ENCODE results near the gene MAPK8IP2. TPM values are rescaled to one million over a fixed set of nuclear protein-coding genes. Genes with fewer than 3 reads are reported as not detected.

Gene MAPK8IP2
- total RNA-seq, 1 experiment from 2014 or later: 6.4 TPM

DNA sequence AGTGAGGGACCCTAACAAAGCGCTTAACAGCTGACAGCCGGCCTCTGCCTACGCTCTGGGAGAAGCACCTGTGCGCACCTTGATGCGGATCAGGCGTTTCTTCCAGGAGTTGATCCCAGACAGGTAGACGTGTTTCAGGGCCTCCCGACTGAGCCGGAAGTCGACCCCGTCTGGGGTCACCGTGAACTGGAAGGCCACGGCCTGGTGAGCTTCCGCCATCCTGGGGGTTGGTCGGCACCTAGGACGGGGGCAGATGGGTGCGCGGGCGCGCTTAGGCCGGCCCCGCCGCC is 23.0 kb upstream of the MAPK8IP2 start:
- H3K4me2 ChIP-seq (ENCODE audit: low read length): no peak overlapping the region
- no TSS peak for BruUV-seq (replicated peaks)
- peaks cover 5 to 14% of the 10 kb centered on the region in 2 experiments for H3K4me1 ChIP-seq (ENCODE audit: control insufficient read depth in 1 of 2, insufficient read depth in 2 of 2, low read length in 2 of 2)
- ChIA-PET CTCF (no interaction called here), RAD21 (ENCODE audit: low non-redundant PET in 1 of 2, low total read pairs in 2 of 2, uncharacterized antibody in 2 of 2, unreplicated experiment in 2 of 2) (no interaction called here), POLR2A (no interaction called here)
- no peak for DNase-seq (ENCODE audit: low read depth, low spot score)
- no peak overlapping the region for H2AFZ ChIP-seq (ENCODE audit: low read depth, low read length, poor library complexity, severe bottlenecking)
- no peak overlapping the region for H3K27ac ChIP-seq (ENCODE audit: low read depth, low read length)
- H3K4me3 ChIP-seq (replicated peaks in 1 of 2; ENCODE audit: low read depth in 1 of 2, low read length in 2 of 2): no peak overlapping the region
- H3K27me3 ChIP-seq (ENCODE audit: insufficient read depth, low read length): no peaks in the 10 kb centered on the region
- no peak overlapping the region for H3K9ac ChIP-seq (ENCODE audit: low read length)
- peaks cover 10% of the 10 kb centered on the region; the same call in 1 of the 2 replicates for H3K79me2 ChIP-seq (ENCODE audit: insufficient read depth, low read length)
- H3K9me3 ChIP-seq (ENCODE audit: control insufficient read depth in 1 of 2, insufficient read depth in 1 of 2, low read depth in 1 of 2, low read length in 2 of 2): no peaks in the 10 kb centered on the region
- no peaks in the 10 kb centered on the region for H3K9me2 ChIP-seq (ENCODE audit: insufficient read depth)
- TF ChIP-seq YY1 (IDR thresholded peaks at IDR 0.05; ENCODE audit: extremely low read depth, insufficient replicate concordance, low read depth, low read length): no peak
- TF ChIP-seq ZNF274 (IDR thresholded peaks at IDR 0.05; ENCODE audit: low read depth, low read length): no peak
- TF ChIP-seq, protein P1, sequence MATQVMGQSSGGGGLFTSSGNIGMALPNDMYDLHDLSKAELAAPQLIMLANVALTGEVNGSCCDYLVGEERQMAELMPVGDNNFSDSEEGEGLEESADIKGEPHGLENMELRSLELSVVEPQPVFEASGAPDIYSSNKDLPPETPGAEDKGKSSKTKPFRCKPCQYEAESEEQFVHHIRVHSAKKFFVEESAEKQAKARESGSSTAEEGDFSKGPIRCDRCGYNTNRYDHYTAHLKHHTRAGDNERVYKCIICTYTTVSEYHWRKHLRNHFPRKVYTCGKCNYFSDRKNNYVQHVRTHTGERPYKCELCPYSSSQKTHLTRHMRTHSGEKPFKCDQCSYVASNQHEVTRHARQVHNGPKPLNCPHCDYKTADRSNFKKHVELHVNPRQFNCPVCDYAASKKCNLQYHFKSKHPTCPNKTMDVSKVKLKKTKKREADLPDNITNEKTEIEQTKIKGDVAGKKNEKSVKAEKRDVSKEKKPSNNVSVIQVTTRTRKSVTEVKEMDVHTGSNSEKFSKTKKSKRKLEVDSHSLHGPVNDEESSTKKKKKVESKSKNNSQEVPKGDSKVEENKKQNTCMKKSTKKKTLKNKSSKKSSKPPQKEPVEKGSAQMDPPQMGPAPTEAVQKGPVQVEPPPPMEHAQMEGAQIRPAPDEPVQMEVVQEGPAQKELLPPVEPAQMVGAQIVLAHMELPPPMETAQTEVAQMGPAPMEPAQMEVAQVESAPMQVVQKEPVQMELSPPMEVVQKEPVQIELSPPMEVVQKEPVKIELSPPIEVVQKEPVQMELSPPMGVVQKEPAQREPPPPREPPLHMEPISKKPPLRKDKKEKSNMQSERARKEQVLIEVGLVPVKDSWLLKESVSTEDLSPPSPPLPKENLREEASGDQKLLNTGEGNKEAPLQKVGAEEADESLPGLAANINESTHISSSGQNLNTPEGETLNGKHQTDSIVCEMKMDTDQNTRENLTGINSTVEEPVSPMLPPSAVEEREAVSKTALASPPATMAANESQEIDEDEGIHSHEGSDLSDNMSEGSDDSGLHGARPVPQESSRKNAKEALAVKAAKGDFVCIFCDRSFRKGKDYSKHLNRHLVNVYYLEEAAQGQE (IDR thresholded peaks at IDR 0.05; ENCODE audit: low read depth): no peak
- TF ChIP-seq, protein P2, sequence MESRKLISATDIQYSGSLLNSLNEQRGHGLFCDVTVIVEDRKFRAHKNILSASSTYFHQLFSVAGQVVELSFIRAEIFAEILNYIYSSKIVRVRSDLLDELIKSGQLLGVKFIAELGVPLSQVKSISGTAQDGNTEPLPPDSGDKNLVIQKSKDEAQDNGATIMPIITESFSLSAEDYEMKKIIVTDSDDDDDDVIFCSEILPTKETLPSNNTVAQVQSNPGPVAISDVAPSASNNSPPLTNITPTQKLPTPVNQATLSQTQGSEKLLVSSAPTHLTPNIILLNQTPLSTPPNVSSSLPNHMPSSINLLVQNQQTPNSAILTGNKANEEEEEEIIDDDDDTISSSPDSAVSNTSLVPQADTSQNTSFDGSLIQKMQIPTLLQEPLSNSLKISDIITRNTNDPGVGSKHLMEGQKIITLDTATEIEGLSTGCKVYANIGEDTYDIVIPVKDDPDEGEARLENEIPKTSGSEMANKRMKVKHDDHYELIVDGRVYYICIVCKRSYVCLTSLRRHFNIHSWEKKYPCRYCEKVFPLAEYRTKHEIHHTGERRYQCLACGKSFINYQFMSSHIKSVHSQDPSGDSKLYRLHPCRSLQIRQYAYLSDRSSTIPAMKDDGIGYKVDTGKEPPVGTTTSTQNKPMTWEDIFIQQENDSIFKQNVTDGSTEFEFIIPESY (IDR thresholded peaks at IDR 0.05; ENCODE audit: extremely low read depth, insufficient replicate concordance, low read length): no peak
- no peak for TF ChIP-seq RAD21 (IDR thresholded peaks at IDR 0.05; ENCODE audit: low read depth)
- no peak for TF ChIP-seq CBX3 (IDR thresholded peaks at IDR 0.05; ENCODE audit: low read depth)
- TF ChIP-seq JUND (IDR thresholded peaks at IDR 0.05): no peak
- TF ChIP-seq CEBPB (IDR thresholded peaks at IDR 0.05; ENCODE audit: low read depth): no peak
- TF ChIP-seq EZH2phosphoT487 (IDR thresholded peaks at IDR 0.05; ENCODE audit: borderline replicate concordance): no peak
- TF ChIP-seq, protein P3, sequence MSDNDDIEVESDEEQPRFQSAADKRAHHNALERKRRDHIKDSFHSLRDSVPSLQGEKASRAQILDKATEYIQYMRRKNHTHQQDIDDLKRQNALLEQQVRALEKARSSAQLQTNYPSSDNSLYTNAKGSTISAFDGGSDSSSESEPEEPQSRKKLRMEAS (IDR thresholded peaks at IDR 0.05): no peak
- TF ChIP-seq ZFX (IDR thresholded peaks at IDR 0.05): no peak
- intact Hi-C loops (cut with micrococcal nuclease): no loop called here
- ATAC-seq: no peak
- H3K36me3 ChIP-seq (ENCODE audit: control insufficient read depth in 1 of 2, insufficient read depth in 2 of 2, low read length in 2 of 2): no peaks in the 10 kb centered on the region; a peak in 2 of 4 replicates
- no peaks in the 10 kb centered on the region for H4K20me1 ChIP-seq (ENCODE audit: insufficient read depth)
